NOMO-1 (cell line): Measurements from ENCODE around the gene ZNF239.
"Not testable (repeated sequence)": the region's sequence is repeated elsewhere in the genome, so short reads cannot be mapped to it uniquely, and the experiment has no call there.

Source experiments
- DNase-seq, 2 experiments: peaks; one replicate each; lab custom pipeline; 2025; ENCODE audit not compliant: unreplicated experiment in 2 of 2; lab: John Stamatoyannopoulos, UW

Gene ZNF239

DNA sequence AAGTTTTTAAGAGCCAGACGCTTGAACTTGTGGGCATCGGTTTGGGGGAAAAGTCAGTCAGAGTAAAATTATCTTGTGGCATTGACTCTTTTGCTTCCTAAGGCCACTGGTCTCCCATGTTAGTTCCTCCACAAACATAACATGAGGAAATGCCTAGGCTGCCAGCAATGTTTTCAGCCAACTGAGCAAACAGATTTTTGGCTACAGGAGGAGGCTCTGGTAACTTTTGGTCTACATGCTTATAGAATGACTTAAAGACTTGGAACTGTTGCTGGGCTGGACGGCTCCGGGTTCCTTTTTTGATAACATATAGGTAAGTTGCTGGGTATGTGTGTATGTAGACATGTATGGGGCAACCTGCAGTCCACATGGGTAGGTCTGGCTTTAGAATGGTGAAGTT lies 9.6 kb upstream of the ZNF239 start:
- DNase-seq = no peak

DNA sequence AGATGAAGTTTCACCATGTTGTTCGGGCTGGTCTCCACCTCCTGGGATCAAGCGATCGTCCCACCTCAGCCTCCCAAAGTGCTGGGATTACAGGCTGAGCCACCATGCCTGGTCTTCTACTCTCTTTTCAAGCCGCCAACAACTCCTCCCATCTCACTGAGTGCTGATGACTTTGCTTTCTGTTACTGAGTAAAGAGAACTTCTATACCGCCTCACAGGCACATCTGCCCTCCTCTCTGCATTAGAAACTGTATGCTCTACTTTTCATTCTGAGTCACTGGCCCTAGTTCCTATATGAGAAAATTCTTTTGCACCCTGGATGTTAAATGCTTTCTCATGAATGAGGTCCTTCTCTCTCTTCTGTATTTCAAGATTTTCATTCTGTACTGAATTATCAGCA lies 2.2 kb upstream of the ZNF239 start:
- DNase-seq = no peak

- DNase-seq = no peak
Observed at GRCh38 chr10:43576062-43576461, 1.6 kb upstream of the ZNF239 start.

GRCh38 chr10:43574906-43575305 lies 490 bp upstream of the ZNF239 start:
- DNase-seq = no peak

- DNase-seq = no peak
Observed at GRCh38 chr10:43573250-43574000, 991 bp downstream of the ZNF239 start.

DNA sequence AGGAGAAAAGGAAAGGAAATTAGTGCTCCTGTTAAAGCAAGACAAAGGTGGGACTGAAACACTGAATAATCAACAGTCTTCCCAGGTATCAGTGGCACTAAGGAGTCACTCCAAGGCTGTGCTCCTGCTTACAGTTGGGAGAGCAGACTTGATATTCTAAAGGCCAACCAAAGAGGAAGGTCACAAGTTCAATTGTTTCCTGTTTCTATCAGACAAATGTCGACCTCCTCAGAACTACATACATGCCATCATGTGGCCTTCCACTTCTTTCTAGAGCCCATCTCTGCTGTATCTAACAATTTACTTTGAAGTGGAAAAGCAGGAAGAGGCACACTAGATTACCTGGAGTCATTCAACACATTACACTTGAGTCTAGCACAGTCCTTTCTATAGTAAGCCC lies 3.4 kb downstream of the ZNF239 start:
- peak in 1 of 2 experiments; percentile 45 for DNase-seq

DNA sequence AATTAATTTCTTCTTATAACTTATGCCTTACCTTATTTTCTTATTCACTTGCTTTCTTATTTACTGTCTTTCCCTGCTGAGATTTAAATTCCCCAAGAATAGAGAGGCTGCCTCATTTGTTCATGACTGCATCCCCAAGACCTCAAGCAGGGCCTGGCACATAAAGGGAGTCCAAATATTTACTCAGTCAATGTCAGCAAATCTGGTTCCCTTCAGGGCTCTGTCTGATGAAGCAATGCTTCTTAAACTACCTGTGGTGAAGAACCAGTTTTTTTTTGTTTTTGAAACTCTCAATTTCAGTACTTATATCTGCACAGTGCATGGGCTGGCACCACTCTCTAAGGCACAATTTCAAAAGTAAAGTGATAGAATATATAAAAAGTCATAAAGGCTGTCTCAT lies 4.7 kb downstream of the ZNF239 start:
- DNase-seq = no peak

DNA sequence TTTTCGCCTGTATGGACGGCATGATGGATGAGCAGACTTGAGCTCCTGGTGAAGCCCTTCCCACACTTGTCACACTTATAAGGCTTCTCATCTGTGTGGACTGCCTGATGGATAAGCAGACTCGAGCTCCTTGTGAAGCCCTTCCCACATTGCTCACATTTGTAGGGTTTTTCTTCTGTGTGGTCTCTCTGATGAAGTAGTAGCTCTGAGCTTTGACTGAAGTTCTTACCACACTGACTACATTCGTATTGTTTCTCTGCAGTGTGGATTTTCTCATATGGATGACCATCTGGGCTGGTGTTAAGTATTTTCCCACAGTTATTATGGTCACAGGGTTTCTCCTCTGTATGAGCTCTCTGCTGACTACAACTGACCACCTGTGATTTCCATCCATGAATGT lies 17.2 kb downstream of the ZNF239 start:
- DNase-seq = no peak

GRCh38 chr10:43543746-43544145 lies 30.7 kb downstream of the ZNF239 start:
- not testable (repeated sequence) for DNase-seq

DNA sequence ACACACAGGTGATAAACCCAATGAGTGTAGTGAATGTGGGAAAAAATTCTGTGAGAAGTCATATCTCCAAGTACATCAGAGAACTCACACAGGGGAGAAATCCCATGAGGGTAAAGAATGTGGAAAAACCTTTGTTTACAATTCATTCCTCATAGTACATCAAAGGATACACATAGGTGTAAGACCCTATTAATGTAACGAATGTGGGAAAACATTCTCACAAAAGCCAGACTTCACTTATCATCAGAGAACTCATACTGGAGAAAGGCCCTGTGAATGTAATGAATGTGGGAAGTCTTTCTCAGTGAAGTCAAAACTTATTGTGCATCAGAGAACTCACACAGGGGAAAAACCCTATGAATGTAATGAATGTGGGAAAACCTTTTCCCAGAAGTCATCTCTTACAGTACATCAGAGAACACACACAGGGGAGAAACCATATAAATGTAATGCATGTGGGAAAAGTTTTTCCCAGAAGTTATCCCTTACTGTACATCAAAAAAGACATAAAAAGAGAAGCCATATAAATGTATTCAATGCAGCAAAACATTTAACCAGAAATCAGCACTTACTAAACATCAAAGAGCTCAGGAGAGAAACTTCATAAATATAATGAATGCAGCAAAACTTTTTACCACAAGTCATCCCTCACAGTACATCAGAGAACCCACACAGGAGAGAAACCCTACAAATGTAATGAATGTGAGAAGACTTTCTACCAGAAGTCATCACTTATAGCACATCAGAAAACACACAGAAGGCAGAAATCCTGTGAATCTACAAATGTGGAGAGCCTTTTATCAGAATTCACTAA lies 49.8 kb downstream of the ZNF239 start:
- DNase-seq = no peak
